GM18858 (cell line): Measurements from ENCODE around the gene NRXN2.

Source experiments
- ATAC-seq: cut with Tn5 transposase; IDR thresholded peaks from one replicate; pipeline ENCODE4 v1.9.1; 2021; ENCODE audit not compliant: unreplicated experiment

NRXN2 gene

DNA sequence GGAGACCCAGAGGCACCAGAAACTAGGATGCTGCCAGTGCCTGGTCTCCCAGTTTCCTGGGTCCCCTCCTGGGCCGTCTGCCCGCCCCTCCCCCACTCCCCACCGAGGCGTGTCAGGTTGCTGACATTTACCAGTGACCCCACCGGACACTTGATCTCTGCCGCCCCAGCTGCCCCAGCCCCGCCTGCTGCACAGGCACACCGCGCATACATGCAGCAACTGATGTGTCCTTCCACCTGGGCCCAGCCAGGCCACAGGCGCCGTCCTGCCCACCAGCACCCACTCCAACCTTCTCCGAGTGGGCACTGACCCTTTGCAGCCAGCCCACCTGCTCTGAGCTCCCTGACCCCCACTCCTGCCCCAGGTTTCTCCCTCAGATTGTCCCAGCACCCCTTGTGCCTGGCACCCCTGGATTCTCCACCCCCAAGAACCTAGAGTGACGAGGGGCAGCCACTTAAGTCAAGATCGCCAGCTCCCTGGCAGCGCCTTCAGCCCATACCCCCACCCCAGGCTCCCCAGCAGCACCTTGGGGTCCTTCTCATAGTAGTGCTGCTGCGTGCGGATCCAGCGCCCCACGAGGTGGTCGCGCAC is 36.2 kb upstream of the NRXN2 start:
- ATAC-seq, result no peak

DNA sequence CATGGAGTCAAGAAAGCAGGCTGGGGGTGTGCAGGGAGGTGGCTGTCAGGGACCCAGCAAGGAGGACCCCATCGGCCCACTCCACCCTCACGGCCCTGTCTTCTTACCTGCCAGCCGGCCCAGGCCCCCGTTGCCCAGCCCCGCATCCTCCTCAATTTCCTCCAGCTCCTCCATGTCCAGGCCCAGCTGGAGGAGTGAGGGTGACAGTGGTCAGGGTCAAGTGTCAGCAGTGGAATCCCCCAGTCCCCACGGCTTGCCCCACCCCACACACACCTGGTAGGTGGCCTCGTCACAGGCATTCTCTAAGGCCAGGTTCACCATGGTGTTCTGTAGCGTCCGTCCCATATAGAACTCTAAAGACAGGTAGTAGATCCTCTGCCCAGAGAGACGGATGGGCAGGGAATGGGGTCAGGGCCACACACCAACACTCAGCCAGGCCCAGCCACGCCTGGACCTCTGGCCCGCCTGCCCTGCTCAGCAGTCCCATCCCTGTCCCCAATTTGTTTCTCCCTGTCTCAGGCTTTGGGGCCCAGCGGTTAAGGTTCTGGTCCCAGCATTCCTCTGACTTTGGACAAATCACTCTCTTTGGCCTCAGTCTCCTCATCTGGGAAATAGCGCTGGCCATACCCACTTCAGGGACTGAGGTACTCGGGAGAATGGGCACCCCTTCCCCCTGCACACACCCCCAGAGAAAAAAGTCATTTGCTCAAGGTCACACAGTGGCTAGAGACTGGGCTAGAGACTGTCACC is 35.5 kb upstream of the NRXN2 start:
- no peak for ATAC-seq

DNA sequence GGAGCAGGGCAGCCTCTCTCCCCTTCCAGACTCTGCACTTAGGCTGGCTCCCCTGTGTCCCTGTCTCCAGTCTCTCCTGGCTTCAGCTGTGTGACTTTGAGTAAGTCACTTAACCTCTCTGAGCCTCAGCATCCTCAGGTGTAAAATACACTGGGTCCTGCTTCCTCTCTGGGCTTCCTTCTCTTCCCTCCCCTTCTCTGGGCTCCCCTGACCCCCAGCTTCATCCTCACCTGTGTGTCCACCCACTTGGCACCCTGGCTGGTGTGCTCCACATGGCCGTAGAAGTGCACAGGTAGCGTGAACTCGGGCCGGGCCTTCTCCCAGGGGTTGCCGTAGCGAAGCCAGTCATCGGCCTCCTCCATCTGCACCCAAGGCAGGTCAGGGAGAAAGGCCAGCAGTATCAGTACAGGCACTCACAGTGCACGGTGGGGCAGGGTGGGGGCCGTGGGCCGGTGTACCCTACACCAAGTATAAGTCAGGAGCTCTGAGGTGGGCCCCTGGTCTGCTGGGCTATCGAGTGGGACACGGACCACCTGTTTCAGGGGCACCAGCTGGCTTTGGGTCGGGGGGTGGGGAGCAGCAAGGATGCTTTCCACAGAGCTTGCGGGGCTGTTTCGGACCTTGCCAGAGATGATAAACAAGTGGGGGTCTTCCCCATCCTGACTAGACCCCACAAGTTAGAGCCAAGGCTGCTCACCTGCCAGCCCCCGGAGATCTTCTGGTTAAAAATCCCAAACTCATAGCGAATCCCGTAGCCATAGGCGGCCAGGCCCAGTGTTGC is 34.7 kb upstream of the NRXN2 start:
- no peak for ATAC-seq

DNA sequence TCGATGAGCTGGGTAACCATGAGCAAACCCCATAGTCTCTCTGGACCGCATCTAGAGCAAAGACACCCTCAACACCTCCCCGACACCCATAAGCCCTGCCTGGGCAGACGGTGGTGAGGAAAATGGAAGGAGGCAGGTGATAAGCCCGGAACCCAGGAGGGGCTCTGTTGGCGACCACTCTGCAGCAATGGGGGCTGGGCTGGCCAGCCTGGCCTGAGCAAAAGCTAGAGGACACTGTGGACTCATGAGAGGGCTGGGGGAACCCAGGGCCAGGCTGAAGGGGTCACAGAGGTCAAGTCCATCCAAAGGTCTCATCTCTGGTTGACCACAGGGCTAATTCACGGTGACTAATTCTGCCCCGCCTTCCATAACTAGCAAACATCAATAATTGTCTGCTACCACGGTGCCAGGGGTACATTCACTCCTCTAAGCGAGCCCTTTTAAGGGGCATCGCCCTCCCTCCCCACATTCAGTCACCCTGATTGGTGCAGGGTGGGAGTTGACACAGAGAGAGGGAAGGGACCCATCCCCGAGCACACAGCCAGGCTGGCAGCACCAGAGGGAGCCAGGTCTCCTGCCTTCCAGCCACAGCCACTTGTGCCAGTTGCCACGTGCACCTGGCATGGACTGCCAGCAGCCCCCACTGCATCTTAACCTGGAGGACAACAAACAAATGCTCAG is 32.8 kb upstream of the NRXN2 start:
- no peak for ATAC-seq

DNA sequence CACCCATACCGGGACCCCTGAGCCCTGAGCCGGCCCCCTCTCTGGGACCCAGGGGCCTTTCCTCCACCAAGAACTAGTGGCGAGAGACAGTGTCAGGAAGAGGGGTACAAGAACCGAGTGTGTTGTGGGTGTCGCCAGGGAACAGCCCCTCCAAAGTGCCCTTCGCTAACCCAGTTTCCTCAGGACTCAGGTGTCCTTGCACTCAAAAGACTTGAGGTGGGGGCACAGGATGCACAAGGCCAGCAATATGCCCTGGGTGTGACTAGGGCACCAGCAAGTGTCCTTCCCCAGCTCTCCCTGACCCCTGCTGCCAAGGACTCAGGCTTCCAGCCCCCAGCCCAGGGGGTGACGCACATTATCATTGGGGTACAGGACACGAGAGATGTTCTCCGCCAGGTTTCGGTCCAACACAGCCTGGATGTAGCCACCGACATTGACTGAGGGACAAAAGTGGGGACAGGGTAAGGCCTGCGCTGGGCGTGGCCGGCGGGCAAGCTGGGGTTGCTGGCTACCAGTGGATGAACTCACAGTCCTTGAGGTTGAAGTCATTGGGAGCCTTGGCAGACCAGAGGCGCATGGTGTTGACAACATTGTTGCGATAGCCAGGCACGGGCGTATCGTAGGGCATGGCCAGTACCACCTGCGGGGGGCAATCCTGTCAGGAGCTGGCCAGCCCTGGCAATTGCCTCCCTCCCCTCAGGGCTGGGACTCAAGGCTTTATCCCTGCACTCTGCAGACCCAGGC is 32.1 kb upstream of the NRXN2 start:
- no peak for ATAC-seq

DNA sequence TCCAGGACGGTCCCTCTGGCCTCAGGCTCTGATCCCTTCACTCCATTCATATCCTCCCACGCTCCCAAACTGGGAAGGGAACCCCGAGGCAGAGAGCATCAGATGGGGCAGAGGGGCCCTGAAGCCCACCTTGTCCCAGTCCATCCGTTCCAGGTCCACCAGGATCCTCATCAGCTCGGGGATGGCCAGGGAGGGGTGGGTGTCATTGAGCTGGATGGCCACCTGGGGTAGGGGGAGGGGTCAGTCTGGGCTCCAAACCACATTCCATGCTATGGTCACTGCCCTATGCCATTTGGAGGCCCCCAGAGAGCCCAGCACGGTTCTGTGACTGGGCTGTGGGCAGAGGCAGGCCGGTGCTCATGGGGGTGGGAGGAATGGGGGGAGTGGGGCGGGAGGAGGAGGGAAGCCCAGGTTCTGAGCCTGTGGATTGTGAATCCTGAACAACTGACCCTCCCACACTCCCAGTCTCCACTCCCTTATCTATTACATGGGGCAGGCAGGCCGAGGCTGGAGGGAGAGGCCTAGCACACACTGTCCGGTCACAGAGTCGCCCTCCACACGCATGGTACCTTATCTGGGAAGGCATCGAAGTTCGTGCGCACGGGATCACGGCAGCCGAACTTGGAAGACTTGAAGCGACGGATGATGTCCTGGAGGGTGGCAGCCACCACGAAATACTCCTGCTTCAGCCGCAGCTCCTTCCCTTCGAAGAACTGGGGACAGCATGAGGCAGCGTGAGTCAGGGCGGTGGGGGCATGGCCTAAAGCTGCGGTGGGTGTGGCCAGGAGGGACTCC is 31.3 kb upstream of the NRXN2 start:
- ATAC-seq, result no peak

DNA sequence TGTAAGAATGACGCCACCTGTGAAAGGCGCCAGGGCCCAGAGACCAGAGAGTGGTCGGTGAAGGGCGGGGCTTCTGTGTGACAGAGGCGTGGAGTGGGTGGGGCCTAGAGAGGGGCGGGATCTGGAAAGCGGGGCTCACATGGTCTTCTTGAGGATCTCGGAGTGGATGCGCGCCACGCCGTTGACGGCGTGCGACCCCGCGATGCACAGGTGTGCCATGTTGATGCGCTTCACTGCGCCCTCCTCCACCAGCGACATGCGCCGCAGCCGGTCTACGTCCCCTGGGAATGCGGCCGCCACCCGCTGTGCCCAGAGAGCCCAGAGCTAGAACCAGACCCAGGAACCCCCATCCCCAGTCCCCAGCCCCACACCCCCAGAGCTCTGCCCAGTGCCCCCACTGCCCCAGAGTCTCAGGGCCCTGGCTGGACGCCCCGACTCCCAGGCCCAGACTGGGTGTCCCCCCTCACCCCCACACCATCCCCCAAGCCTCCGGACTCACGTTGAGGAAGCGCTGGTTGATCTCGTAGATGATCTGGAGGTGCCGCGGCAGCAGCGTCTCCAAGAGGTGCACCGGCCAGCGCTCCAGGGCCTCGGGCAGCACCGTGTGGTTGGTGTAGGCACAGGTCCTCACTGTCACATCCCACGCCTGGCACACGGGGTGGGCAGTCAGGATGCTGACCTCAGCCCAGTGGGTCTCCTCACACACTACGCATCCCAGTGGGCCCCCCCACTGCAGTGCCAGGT is 30.6 kb upstream of the NRXN2 start:
- no peak for ATAC-seq

GRCh38 chr11:64753019-64753379 is 30.0 kb upstream of the NRXN2 start:
- ATAC-seq, result no peak

- ATAC-seq, result no peak
Observed at GRCh38 chr11:64752175-64752970, 29.4 kb upstream of the NRXN2 start.

GRCh38 chr11:64751580-64751979 is 28.6 kb upstream of the NRXN2 start:
- ATAC-seq, result no peak

GRCh38 chr11:64751136-64751535 is 28.1 kb upstream of the NRXN2 start:
- no peak for ATAC-seq

- ATAC-seq, result no peak
Observed at GRCh38 chr11:64750361-64751054, 27.5 kb upstream of the NRXN2 start.

GRCh38 chr11:64747961-64748665 is 25.1 kb upstream of the NRXN2 start:
- no peak for ATAC-seq

DNA sequence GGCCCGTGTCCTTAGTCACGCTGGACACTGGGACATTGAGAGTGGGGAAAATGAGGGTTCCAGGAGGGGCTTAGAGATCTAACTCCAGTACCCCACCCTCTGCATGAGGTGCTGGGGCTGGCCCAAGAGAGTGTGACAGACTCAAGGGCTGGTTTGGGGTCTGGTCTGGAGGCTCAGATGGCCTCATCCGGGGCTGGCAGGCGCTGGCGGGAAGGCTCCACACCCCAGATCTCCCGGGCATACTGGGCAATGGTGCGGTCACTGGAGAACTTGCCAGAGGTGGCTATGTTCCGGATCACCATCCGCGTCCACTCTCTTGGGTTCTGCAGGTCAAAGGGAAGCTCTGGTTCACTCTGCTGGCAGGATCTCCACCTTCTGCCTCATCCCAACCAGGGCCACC is 23.5 kb upstream of the NRXN2 start:
- ATAC-seq, result no peak

DNA sequence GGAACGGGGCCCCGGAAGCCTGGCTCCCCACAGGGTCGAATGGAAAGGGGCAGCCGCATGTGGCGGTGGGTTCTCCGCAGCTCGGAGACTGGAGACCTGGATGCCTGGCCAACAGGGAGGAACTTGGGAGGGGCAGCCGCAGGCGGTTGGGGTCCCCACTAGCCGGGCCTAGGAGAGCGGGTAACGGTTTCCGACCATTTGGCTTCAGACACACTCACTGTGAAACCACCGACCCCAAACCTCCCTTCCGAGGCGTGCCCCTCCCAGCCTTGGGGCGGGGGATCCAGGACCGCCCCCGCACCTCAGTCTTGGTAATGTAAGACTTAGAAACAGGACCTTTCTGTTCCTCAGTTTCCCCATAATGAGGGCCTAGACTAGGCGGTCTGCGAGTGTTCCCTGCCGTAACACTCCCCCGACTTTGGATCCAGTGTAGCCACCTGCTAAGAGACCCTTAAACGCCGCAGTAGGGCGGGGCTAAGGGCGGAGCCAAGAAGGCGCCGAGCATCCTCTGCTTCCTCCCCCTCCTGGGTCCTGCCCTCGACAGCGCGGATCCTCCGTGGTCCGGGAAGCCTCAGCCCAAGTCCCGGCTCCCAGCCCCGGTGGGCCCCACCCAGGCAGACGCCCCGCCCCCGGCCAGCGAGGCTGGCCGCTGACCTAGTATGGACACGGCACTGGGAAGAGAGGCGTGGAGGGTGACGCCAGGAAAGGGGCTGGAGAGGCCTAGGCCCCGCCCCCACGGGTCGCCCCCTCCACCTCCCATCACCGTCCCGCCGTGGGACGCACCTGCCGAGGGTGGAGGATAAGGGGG is 22.7 kb upstream of the NRXN2 start:
- ATAC-seq, result no peak

DNA sequence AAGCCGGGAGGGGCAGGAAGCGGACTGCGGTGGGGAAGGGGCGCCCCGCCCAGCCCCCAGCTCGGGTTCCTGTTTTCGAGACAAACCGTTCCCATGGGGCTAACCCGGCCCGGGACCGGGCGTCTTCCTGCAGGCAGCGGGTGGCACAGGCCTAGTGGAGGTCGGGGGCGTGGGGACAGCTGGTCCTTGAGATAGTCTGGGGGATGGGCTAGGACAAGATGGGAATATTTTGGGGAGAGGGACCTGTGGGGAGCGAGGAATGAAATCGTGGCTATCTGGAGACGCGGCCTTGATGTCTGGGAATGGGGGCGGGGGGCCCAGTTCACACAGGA is 22.2 kb upstream of the NRXN2 start:
- no peak for ATAC-seq
